Activated T-helper 9 cell treated with anti-CD3 and anti-CD28 coated beads, Interleukin-2, amount 50 U/mL, for 16 hours (primary cell): Measurements from ENCODE around the gene SLC38A7.
"Not testable (repeated sequence)": the region's sequence is repeated elsewhere in the genome, so short reads cannot be mapped to it uniquely, and the experiment has no call there.

Experiments used
- DNase-seq: peaks from one replicate; pipeline ENCODE4 v3.0.0-alpha.2; 2020; ENCODE audit warnings: low read depth

Gene SLC38A7, protein sequence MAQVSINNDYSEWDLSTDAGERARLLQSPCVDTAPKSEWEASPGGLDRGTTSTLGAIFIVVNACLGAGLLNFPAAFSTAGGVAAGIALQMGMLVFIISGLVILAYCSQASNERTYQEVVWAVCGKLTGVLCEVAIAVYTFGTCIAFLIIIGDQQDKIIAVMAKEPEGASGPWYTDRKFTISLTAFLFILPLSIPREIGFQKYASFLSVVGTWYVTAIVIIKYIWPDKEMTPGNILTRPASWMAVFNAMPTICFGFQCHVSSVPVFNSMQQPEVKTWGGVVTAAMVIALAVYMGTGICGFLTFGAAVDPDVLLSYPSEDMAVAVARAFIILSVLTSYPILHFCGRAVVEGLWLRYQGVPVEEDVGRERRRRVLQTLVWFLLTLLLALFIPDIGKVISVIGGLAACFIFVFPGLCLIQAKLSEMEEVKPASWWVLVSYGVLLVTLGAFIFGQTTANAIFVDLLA

GRCh38 chr16:58684354-58685083 is at the start of gene SLC38A7:
Gene SLC38A7, minus strand, starts transcription at chr16:58684770. Its CDS starts 4,644 bp downstream, at chr16:58680126.
- DNase-seq: peak; percentile 59

DNA sequence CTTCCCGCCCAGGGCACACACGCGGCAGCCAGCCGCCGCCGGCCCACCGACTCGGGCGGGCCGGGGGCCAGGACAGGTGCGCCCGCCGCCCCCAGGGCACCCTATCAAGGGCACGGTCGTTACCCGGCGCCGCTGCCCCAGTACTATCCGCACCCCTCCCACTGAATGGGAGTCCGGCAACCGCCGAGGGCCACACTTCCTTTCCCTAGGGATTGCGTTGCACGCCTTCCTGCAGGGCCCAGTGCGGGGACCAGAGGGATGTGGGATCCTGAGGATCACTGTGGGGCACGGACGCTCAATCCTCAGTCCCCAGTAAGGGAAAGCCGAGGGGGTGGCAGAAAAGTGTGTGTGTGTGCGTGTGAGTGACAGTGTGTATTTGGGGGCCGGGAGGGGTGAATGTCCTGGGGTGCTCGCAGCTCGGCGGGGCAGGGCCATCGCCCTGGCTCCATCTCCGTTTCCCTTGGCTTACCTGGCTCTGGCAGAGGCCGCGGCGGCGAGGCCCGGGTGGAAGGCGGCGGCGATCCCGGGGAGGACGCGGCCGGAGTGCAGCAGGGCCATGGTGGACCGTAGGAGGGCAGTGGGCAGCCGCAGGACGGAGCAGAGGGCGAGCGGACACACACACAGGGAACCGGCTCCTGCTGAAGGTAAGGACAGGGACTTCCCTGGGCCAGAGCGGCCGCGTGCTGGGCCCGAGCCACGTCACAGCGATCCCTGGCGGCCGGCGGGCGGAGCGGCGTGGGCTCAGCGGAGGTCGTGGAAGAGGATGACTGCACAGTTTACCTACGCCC is 49.3 kb upstream of the SLC38A7 start, which contains the start of gene GOT2:
Gene GOT2, minus strand, starts transcription at position 646 of the 788 bp plus-strand sequence. Its CDS starts 88 bp downstream, at position 558.
- DNase-seq: peak; percentile 76

GRCh38 chr16:58733248-58733670 is 48.7 kb upstream of the SLC38A7 start:
- DNase-seq: no peak

DNA sequence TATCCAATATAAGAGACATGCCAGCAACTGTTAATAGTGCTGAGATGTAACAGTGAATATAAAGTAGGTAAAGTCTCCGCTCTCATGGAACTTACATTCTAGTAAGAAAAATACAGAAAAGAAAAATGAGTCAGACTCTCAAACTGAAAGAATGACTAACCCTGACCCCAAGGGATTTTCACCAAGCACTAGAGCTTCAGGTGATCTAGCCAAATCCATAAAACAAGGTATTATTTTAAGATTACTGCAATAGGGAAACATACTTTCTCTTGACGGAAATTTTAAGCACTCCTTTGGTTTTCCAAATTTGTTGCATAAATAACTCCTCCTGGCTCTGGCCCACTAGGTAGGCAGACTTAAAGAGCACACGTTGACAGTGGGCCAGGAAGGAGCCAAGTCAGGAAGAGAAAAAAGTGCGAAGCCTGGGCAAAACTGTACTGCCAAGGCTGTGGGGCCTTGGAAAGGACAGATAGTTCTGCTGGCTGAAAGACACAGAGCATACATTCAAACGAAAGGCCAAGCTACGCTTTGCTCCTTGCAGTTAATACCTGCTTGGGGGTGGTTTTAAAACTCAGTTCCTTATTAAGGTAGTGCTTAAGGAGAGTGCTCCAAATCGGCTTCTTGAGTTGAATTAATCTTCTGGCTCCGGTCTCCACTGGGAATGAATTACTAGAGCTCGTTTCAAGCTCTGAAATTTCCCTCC is 48.1 kb upstream of the SLC38A7 start:
- DNase-seq: no peak

DNA sequence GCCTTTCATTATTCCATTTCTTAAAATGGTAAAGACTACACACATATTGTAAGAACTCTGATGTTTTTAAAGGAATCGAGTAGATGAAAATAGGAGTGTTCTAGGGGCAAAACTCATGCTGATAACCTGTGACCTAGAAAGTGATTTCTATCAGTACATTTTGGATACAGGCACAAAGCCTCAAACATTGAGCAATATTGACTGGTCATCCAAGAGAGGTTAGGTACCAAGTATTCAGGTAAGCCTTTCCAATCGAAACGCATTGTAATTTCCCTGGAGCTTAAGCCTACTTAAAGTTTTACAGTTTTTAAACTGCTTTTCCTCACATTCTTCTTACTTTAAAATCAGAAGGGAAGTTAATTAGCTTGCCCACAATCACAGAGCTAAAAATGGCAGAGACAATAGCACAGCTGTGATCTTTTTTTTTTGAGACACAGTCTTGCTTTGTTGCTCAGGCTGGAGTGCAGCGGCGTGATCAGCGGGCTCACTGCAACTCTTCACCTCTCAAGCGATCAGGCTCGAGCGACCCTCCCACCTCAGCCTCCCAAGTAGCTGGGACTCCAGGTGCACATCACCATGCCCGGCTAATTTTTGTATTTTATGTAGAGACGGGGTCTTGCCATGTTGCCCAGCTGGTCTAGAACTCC is 46.3 kb upstream of the SLC38A7 start:
- DNase-seq: no peak

- no peak for DNase-seq
Measured at GRCh38 chr16:58727796-58728568, 43.4 kb upstream of the SLC38A7 start.

DNA sequence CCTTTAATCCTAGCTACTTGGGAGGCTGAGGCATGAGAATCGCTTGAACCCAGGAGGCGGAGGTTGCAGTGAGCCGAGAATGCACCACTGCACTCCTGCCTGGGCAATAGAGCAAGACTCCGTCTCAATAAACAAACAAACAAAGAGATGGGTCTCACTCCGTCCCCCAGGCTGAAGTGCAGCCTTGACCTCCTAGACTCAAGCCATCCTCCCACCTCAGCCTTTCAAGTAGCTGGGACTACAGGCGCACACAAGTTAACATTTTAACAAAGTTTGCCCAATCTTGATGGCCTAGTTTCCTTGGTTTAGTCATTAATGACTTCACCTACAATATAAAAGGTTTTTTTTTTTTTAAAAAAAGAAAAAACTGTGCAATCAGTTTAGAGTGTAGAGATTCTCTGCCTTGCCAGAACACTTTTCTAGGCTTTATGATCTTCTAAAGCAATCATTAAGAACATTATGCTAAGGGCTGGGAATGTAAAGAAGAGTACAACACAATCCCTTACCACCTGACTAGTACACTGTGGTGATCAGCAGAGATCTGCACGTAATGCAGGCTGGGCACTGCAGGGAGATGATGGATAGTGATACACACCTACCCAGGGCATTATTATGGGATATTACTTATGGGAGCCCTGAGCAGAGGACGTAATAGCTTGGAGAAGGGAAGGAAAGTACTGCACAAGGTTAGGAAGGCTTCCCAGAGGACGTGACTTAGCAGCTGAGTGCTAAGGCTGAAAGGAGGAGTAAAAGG is 42.6 kb upstream of the SLC38A7 start:
- DNase-seq: no peak

DNA sequence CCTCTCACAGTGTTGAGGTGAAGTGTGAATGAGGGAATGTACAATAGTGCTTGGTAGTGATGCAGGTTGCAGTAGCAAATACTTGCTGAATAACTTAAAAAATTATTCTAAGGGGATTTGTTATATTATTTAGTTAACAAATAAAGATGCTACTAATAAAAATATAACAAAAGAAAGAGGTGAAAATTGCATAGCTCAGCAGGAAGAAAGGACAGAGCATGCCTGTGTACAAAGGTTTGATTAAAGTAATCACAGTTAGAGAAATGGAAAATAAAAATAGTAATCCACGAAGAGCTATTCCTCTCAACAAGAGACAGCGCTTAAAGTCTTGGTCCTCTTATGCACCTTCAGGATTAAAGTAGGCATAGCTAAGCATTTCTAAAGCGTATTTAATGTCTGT is 38.5 kb upstream of the SLC38A7 start:
- no peak for DNase-seq

GRCh38 chr16:58717994-58718393 is 33.4 kb upstream of the SLC38A7 start:
- DNase-seq: no peak

GRCh38 chr16:58716468-58716867 is 31.9 kb upstream of the SLC38A7 start:
- DNase-seq: no peak

GRCh38 chr16:58713742-58714141 is 29.2 kb upstream of the SLC38A7 start:
- no peak for DNase-seq

DNA sequence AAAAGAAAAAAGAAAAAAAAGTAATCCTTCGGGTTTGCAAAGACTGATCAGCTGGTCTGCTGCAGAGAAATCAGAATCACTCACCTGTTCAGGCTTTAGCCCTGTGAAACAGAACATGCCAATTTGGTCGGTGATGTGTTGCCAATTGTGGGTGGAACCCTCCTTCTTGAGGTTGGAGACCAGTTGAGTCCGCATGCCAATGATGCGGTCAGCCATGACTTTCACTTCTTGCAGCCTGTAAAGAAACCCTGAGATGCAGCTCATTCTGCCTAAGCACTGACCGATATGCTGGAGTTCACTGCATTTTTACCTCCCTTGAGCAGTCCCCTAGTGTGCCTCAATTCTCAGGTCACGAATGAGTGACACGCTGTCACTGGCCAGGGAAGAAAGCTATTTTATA is 24.8 kb upstream of the SLC38A7 start:
- DNase-seq: no peak

- no peak for DNase-seq
Measured at GRCh38 chr16:58699151-58699550, 14.6 kb upstream of the SLC38A7 start.

DNA sequence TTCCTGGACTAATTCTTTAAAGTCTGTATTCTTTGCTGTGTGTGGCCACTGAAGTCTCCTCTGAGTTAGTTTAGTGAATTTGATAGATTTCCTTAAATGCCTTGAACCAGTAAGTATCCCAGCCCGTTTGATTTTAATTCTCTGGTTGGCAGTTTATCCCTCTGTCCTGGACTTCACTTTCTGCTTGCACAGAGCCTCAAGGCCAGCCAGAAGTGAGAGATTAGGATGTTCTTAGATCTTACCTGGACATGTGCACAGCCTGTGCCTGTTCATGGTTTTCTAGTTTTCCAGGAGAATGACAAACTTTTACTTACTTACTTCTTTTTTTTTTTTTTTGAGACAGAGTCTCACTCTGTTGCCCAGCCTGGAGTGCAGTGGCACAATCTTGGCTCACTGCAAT is 10.8 kb upstream of the SLC38A7 start:
- DNase-seq: no peak

- no peak for DNase-seq
Measured at GRCh38 chr16:58692450-58692849, 7.9 kb upstream of the SLC38A7 start.

GRCh38 chr16:58686985-58687706 is 2.6 kb upstream of the SLC38A7 start:
- not testable (repeated sequence) for DNase-seq

DNA sequence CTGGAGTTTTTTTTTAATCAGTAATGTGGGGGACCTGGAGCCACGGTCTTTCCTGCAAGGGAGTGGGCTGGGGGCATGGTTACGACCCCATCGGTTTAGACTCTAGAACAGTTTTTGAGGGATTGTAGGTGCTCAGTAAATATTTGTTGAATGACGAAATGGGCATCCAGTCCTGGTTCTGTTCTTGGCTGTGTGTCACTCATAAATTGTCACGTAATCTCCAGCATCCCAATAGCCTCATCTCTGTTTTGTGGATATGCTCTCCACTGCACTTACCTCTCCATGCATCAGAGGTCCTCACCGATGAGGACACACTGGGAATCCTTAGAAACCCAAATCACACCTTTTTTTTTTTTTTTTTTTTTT is 497 bp upstream of the SLC38A7 start:
- DNase-seq: no peak

DNA sequence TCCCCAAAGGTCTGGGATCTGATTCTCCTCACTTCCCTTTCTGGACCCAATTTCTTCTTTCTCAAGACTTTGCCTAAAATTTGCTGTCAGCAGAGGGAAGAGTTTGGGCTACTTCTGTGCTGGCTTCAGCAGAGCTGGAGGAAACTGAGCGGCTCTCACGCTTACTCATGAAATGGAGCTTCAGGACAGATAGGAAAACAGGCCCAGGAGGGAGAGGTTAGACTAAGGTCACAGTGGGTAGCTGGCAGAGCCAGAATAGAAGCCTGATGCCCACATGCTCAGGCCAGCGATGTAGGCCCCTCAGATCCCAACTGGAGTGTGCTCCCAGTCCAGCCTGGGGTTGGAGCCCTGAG is 593 bp downstream of the SLC38A7 start:
- no peak for DNase-seq

GRCh38 chr16:58679763-58680162 is 4.8 kb downstream of the SLC38A7 start:
- DNase-seq: no peak
